EH (cell line): ENCODE results near the gene HDAC4.

Experiments
- DNase-seq: peaks from one replicate; pipeline ENCODE4 v3.0.0-alpha.2; 2015; ENCODE audit warnings: low read depth

Gene HDAC4

GRCh38 chr2:239220981-239221396, 179.8 kb downstream of the HDAC4 start:
- no peak for DNase-seq

GRCh38 chr2:239220341-239220740, 180.5 kb downstream of the HDAC4 start:
- DNase-seq = no peak

GRCh38 chr2:239216614-239217273, 184.1 kb downstream of the HDAC4 start:
- DNase-seq = no peak

- DNase-seq = no peak
These were observed 184.7 kb downstream of the HDAC4 start for GRCh38 chr2:239215988-239216613.

- no peak for DNase-seq
These were observed 185.5 kb downstream of the HDAC4 start for GRCh38 chr2:239215136-239215925.

GRCh38 chr2:239214725-239215124, 186.1 kb downstream of the HDAC4 start:
- no peak for DNase-seq

GRCh38 chr2:239213643-239214101, 187.1 kb downstream of the HDAC4 start:
- no peak for DNase-seq

- DNase-seq = no peak
These were observed 187.7 kb downstream of the HDAC4 start for GRCh38 chr2:239212929-239213642.

GRCh38 chr2:239212121-239212928, 188.5 kb downstream of the HDAC4 start:
- no peak for DNase-seq

- no peak for DNase-seq
These were observed 189.3 kb downstream of the HDAC4 start for GRCh38 chr2:239211396-239212094.

GRCh38 chr2:239209783-239210182, 191.0 kb downstream of the HDAC4 start:
- DNase-seq = no peak

- DNase-seq = no peak
These were observed 192.2 kb downstream of the HDAC4 start for GRCh38 chr2:239208465-239209180.

GRCh38 chr2:239206851-239207250, 194.0 kb downstream of the HDAC4 start:
- DNase-seq = no peak

- no peak for DNase-seq
These were observed 194.8 kb downstream of the HDAC4 start for GRCh38 chr2:239206042-239206441.

GRCh38 chr2:239204876-239205468, 195.8 kb downstream of the HDAC4 start:
- DNase-seq = no peak

GRCh38 chr2:239204136-239204875, 196.5 kb downstream of the HDAC4 start:
- no peak for DNase-seq

GRCh38 chr2:239203443-239204135, 197.2 kb downstream of the HDAC4 start:
- no peak for DNase-seq

GRCh38 chr2:239202836-239203235, 198.0 kb downstream of the HDAC4 start:
- no peak for DNase-seq
